Vagina (tissue), 2 donors: Measurements from ENCODE around the gene PARD3.

Experiments used
- POLR2A ChIP-seq, 2 donors: fragments of 450-650 bp; IDR thresholded peaks; one replicate each; pipeline ENCODE4 v1.6.1; 2017; ENCODE audit warnings: antibody characterized with exemption in 2 of 2, mild to moderate bottlenecking in 2 of 2, moderate library complexity in 2 of 2
- TF ChIP-seq, protein P1 (sequence below), 3 experiments: fragments of 450-650 bp in 2 of 3; fragments of 200-600 bp in 1 of 3; sonication (generic) in 1 of 3; IDR thresholded peaks; one replicate each; pipeline ENCODE4 v1.5.1; 2017 to 2019; ENCODE audit warnings: antibody characterized with exemption in 3 of 3, mild to moderate bottlenecking in 2 of 3, moderate library complexity in 2 of 3

DNA sequence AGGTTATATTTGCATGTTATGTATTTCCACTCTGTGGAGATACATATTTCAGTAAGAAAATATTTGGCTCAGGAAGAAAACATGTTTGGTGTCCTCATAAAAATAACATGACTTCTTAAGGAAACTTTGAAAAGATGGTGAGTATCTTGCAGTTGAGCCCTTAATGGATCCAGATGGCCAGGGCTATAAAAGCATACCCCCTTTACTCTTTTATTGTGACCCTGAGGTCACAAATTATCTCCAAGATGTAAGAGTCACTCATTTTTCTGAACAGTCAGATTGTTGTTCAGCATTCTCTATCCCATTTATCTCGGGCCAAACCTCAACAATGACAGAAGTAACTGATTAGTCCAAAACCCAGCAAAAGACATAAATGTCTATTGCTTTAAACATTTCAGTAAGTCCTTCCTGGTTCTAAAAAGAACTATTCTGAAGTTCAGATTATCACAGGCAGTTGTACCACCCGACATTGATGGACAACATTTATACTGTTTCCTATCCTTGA, 539.4 kb downstream of the PARD3 start:
- TF ChIP-seq, protein P1, sequence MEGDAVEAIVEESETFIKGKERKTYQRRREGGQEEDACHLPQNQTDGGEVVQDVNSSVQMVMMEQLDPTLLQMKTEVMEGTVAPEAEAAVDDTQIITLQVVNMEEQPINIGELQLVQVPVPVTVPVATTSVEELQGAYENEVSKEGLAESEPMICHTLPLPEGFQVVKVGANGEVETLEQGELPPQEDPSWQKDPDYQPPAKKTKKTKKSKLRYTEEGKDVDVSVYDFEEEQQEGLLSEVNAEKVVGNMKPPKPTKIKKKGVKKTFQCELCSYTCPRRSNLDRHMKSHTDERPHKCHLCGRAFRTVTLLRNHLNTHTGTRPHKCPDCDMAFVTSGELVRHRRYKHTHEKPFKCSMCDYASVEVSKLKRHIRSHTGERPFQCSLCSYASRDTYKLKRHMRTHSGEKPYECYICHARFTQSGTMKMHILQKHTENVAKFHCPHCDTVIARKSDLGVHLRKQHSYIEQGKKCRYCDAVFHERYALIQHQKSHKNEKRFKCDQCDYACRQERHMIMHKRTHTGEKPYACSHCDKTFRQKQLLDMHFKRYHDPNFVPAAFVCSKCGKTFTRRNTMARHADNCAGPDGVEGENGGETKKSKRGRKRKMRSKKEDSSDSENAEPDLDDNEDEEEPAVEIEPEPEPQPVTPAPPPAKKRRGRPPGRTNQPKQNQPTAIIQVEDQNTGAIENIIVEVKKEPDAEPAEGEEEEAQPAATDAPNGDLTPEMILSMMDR (IDR thresholded peaks at IDR 0.05), result no peak
- no peak for TF ChIP-seq POLR2A (IDR thresholded peaks at IDR 0.05)
